A549 treated with GW870086 at 1 μM for 4 hours (cell line): ENCODE measurements around the gene PRKAA2. TPM values are rescaled to one million over a fixed set of nuclear protein-coding genes. Genes with fewer than 3 reads are reported as not detected.

Experiments
- total RNA-seq: library from RNA; stranded (reverse); fragments of 200-300 nt; extraction: Qiagen RNA extraction; gene quantifications from 5 replicates; pipeline ENCODE4 v1.2.3, GENCODE V29; 2022; ENCODE audit warnings: low read depth

PRKAA2 gene
- 1.5 to 2.5 TPM (median 2.0 TPM) in 5 replicates for total RNA-seq

GRCh38 chr1:56644919-56645676 lies at the start of gene PRKAA2:
Gene PRKAA2, plus strand, starts transcription at chr1:56645314. Its CDS starts 74 bp downstream, at chr1:56645388.

Other genes with a start within 250 kb of the PRKAA2 start
- 16.6 to 19.2 TPM (median 17.5 TPM) in 5 replicates for gene PLPP3, start 65.8 kb upstream of the PRKAA2 start, total RNA-seq
- gene FYB2, start 174.1 kb downstream of the PRKAA2 start, total RNA-seq, result not detected in 5 replicates
- not detected in 5 replicates for gene C8A, start 209.5 kb downstream of the PRKAA2 start, total RNA-seq